Measurements from ENCODE around the gene FKBP1A.

The FKBP1A gene

GRCh38 chr20:1383623-1384404 is 9.0 kb downstream of the FKBP1A start:
- DNase-seq: no peak

GRCh38 chr20:1382670-1383069 is 10.2 kb downstream of the FKBP1A start:
- no peak for DNase-seq

- no peak for DNase-seq
These were observed 10.9 kb downstream of the FKBP1A start for GRCh38 chr20:1381753-1382591.

- no peak for DNase-seq
These were observed 14.1 kb downstream of the FKBP1A start for GRCh38 chr20:1378735-1379125.

GRCh38 chr20:1377984-1378734 is 14.7 kb downstream of the FKBP1A start:
- no peak for DNase-seq

- no peak for DNase-seq
These were observed 15.4 kb downstream of the FKBP1A start for GRCh38 chr20:1377341-1377871.

- DNase-seq: no peak
These were observed 16.2 kb downstream of the FKBP1A start for GRCh38 chr20:1376408-1377270.

GRCh38 chr20:1376007-1376406 is 16.8 kb downstream of the FKBP1A start:
- no peak for DNase-seq

- DNase-seq: no peak
These were observed 17.3 kb downstream of the FKBP1A start for GRCh38 chr20:1375515-1375914.

- DNase-seq: no peak
These were observed 18.6 kb downstream of the FKBP1A start for GRCh38 chr20:1374246-1374645.

- DNase-seq: no peak
These were observed 19.2 kb downstream of the FKBP1A start for GRCh38 chr20:1373614-1374013.

- DNase-seq: no peak
These were observed 19.8 kb downstream of the FKBP1A start for GRCh38 chr20:1373036-1373435.

GRCh38 chr20:1371830-1372539 is 20.9 kb downstream of the FKBP1A start:
- DNase-seq: no peak

GRCh38 chr20:1371202-1371782 is 21.6 kb downstream of the FKBP1A start:
- DNase-seq: no peak

GRCh38 chr20:1370548-1371110 is 22.2 kb downstream of the FKBP1A start:
- no peak for DNase-seq

- DNase-seq: no peak
These were observed 22.9 kb downstream of the FKBP1A start for GRCh38 chr20:1369970-1370369.

- no peak for DNase-seq
These were observed 24.2 kb downstream of the FKBP1A start for GRCh38 chr20:1368448-1369199.

- DNase-seq: no peak
These were observed 25.4 kb downstream of the FKBP1A start for GRCh38 chr20:1367479-1367878.

- no peak for DNase-seq
These were observed 28.7 kb downstream of the FKBP1A start for GRCh38 chr20:1364106-1364505.

- no peak for DNase-seq
These were observed 29.3 kb downstream of the FKBP1A start for GRCh38 chr20:1363522-1363921.

All from amniotic stem cell (primary cell).